Psoas muscle (tissue), 8 donors: ENCODE data around the gene TMPRSS11B. TPM values are rescaled to one million over a fixed set of nuclear protein-coding genes. Genes with fewer than 3 reads are reported as not detected.
"Not testable (repeated sequence)": the region's sequence is repeated elsewhere in the genome, so short reads cannot be mapped to it uniquely, and the experiment has no call there.

Experiments
- ATAC-seq, 4 donors: fragments of 200-7000 bp; cut with Tn5 transposase; one replicate each; pipeline ENCODE4 v1.9.1; 2020; ENCODE audit warnings: moderate library complexity in 3 of 4, mild to moderate bottlenecking in 2 of 4
- DNase-seq, 2 donors: peaks; one replicate each; pipeline ENCODE4 v3.0.0-alpha.2; 2020
- H3K27ac ChIP-seq: fragments of 200-600 bp; one replicate; pipeline ENCODE4 v1.8.0; 2022
- H3K27me3 ChIP-seq, 3 donors: fragments of 200-600 bp in 1 of 3; one replicate each; pipeline versions ENCODE4 v1.6.1 to v1.8.0; 2013 to 2022; ENCODE audit warnings: low read length in 2 of 3, mild to moderate bottlenecking in 2 of 3, moderate library complexity in 1 of 3; ENCODE audit not compliant: insufficient read depth in 3 of 3
- H3K36me3 ChIP-seq, 2 donors: fragments of 200-600 bp in 1 of 2; one replicate each; pipeline versions ENCODE4 v1.6.1 to v1.8.0; 2013 to 2022; ENCODE audit warnings: low read depth in 1 of 2, mild to moderate bottlenecking in 1 of 2, moderate library complexity in 1 of 2; ENCODE audit not compliant: insufficient read depth in 1 of 2
- H3K4me1 ChIP-seq: fragments of 200-600 bp; one replicate; pipeline ENCODE4 v1.8.0; 2022
- H3K4me3 ChIP-seq: fragments of 200-600 bp; one replicate; pipeline ENCODE4 v1.8.0; 2022; ENCODE audit warnings: mild to moderate bottlenecking
- H3K9me3 ChIP-seq: fragments of 200-600 bp; one replicate; pipeline ENCODE4 v1.8.0; 2022
- WGBS, 3 donors: extraction: QIAGEN DNeasy Blood & Tissue Kit; methylation state at CpG; one replicate each; pipeline versions ENCODE4 v1.1.6 to v1.1.7; 2013; 5-methylcytosine and 5-hydroxymethylcytosine counted together
- intact Hi-C, 2 donors: fragments of 100-400 bp; cut with DNase I; formaldehyde crosslinking; loops; one replicate each; pipeline versions ENCODE4 v1.11.0 to v1.14.2; 2022
- polyA plus RNA-seq, 3 donors: library from polyadenylated mRNA; stranded (reverse); fragments of 200-250 nt; gene quantifications; one replicate each; pipeline ENCODE4 v1.2.3, GENCODE V29; 2013
- total RNA-seq, 4 donors: library from RNA; stranded (reverse); fragmentation: NEBNext Ultra II Directional in 2 of 4; extraction: Animal tissue kit (Norgen Biotek cat#: 25700) in 2 of 4; gene quantifications; one replicate each; pipeline versions ENCODE4 v1.2.1 to v1.2.4, GENCODE V29; 2021 to 2023
- TF ChIP-seq, protein P1 (sequence below): fragments of 200-600 bp; IDR thresholded peaks from one replicate; pipeline ENCODE4 v1.8.0; 2022; ENCODE audit warnings: antibody characterized with exemption
- donor health status: healthy with polysubstance abuse.
- donor health status: DM: no; HTN: no; CAD: no; lungs with moderate emphysema.
- donor health status: Bipolar disorder and iron deficiency.
- donor health status: healthy.
- donor health status: DM: yes; HTN: yes; CAD: no.
- donor health status: DM: no; HTN: no; CAD: no.
- donor health status: DM: no; HTN: no; CAD: no.
- donor health status: DM: yes; HTN: yes; CAD: no.

Gene TMPRSS11B
- total and polyA plus RNA-seq, 7 donors: 0.03 TPM; not detected in 5

DNA sequence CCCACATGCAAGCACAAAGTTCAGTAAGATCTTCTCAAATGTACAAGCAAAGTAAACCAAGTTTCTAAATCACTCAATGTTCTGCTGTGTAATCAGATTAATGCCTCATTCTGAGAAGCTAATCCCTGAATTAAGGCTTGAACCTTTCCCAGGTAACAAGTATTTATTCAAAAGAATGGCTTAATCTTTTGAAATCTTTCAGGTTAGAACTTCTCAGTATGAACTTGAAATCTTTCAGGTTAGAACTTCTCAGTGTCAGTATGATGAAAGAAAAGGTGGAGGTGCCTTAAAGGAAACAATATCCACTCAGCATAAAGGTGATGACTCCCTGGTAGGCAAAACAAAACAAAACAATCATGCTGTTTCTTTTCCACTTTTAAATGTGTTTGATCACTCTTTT is 29.0 kb downstream of the TMPRSS11B start:
- Histone ChIP-seq H3K4me1 (no peaks in the 10 kb centered on the region), H3K27ac (no peak overlapping the region), H3K9me3 (no peaks in the 10 kb centered on the region), H3K27me3 (no peaks in the 10 kb centered on the region), H3K4me3 (no peak overlapping the region), H3K36me3 (no peaks in the 10 kb centered on the region)
- no peak for DNase-seq
- TF ChIP-seq, protein P1, sequence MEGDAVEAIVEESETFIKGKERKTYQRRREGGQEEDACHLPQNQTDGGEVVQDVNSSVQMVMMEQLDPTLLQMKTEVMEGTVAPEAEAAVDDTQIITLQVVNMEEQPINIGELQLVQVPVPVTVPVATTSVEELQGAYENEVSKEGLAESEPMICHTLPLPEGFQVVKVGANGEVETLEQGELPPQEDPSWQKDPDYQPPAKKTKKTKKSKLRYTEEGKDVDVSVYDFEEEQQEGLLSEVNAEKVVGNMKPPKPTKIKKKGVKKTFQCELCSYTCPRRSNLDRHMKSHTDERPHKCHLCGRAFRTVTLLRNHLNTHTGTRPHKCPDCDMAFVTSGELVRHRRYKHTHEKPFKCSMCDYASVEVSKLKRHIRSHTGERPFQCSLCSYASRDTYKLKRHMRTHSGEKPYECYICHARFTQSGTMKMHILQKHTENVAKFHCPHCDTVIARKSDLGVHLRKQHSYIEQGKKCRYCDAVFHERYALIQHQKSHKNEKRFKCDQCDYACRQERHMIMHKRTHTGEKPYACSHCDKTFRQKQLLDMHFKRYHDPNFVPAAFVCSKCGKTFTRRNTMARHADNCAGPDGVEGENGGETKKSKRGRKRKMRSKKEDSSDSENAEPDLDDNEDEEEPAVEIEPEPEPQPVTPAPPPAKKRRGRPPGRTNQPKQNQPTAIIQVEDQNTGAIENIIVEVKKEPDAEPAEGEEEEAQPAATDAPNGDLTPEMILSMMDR: no peak
- intact Hi-C loops: no loop called here
- no peak for ATAC-seq

- Histone ChIP-seq H3K9me3 (peaks cover 22% of the 10 kb centered on the region), H3K4me3 (no peak overlapping the region), H3K27ac (no peak overlapping the region), H3K36me3 (no peaks in the 10 kb centered on the region), H3K27me3 (no peaks in the 10 kb centered on the region), H3K4me1 (no peaks in the 10 kb centered on the region)
- 77 to 81% (median 79%) methylated on average over 1 of the region's 1 CpG for WGBS, 3 donors
- no peak for DNase-seq
- no peak for ATAC-seq
- intact Hi-C loops: no loop called here
- TF ChIP-seq, protein P1: no peak
These were observed 36.5 kb downstream of the TMPRSS11B start for GRCh38 chr4:68209003-68209402.

DNA sequence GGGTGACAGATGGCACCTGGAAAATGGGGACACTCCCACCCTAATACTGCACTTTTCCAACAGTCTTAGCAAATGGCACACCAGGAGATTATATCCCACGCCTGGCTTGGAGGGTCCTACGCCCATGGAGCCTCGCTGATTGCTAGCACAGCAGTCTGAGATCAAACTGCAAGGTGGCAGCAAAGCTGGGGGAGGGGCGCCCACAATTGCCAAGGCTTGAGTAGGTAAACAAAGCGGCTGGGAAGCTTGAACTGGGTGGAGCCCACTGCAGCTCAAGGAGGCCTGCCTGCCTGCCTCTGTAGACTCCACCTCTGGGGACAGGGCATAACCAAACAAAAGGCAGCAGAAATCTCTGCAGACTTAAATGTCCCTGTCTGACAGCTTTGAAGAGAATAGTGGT is 51.2 kb downstream of the TMPRSS11B start:
- H3K9me3 ChIP-seq, H3K27me3 ChIP-seq, H3K27ac ChIP-seq, H3K4me1 ChIP-seq, ATAC-seq, H3K36me3 ChIP-seq, DNase-seq, intact Hi-C loops, H3K4me3 ChIP-seq: not testable (repeated sequence)
- 82 to 93% (median 82%) methylated on average over 5 of the region's 5 CpGs for WGBS, 3 donors

DNA sequence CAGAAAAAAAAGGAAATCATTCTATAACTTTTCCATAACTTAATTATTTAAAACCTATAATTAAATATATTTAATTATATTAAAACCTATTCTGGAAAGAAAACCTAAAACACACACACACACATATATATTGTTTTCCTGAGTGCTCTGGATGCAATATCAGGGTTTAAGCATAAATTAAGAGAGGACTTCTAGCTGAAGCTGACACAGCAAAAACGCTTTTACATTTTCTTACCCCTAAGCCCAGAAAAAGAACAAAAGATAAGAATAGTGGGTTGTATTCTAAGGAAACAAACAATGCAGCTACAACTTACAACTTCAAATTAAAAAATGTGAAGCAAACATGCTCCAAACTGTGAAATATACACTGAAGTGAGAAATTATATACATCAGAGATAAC is 52.3 kb downstream of the TMPRSS11B start:
- no peaks in the 10 kb centered on the region for H3K4me1 ChIP-seq
- no peak for ATAC-seq
- H3K9me3 ChIP-seq: no peaks in the 10 kb centered on the region
- 75 to 84% (median 81%) methylated on average over 1 of the region's 1 CpG for WGBS, 3 donors
- TF ChIP-seq, protein P1: no peak
- H3K4me3 ChIP-seq: no peak overlapping the region
- DNase-seq: no peak
- H3K27me3 ChIP-seq: no peaks in the 10 kb centered on the region
- H3K36me3 ChIP-seq: no peaks in the 10 kb centered on the region
- H3K27ac ChIP-seq: no peak overlapping the region
- intact Hi-C loops: no loop called here

GRCh38 chr4:68187145-68187544 is 58.3 kb downstream of the TMPRSS11B start:
- Histone ChIP-seq H3K4me3 (no peak overlapping the region), H3K9me3 (no peaks in the 10 kb centered on the region), H3K4me1 (no peaks in the 10 kb centered on the region), H3K36me3 (no peaks in the 10 kb centered on the region), H3K27ac (no peak overlapping the region), H3K27me3 (no peaks in the 10 kb centered on the region)
- no peak for ATAC-seq
- intact Hi-C loops: no loop called here
- DNase-seq: no peak
- 71 to 80% (median 72%) methylated on average over 2 of the region's 2 CpGs for WGBS, 3 donors
- TF ChIP-seq, protein P1: no peak
